H1 (cell line): ENCODE results near the gene ANKH.

Experiments used
- CBX8 ChIP-seq: fragments of 300-800, 300-1000 bp; sonication (generic); IDR thresholded peaks from 2 replicates; pipeline ENCODE4 v1.7.1; 2016; ENCODE audit warnings: low read depth, low read length, borderline replicate concordance
- CHD1 ChIP-seq: IDR thresholded peaks from 2 replicates; pipeline ENCODE4 v1.6.1; 2012; ENCODE audit warnings: low read depth, low read length, improper control_type of control experiment
- CTCF ChIP-seq, 3 experiments: IDR thresholded peaks; 1 replicate in 2 of 3; 2 replicates in 1 of 3; pipeline versions ENCODE4 v1.5.1 to v1.6.1; 2011; ENCODE audit warnings: low read length in 3 of 3, mild to moderate bottlenecking in 3 of 3, inconsistent platforms in 2 of 3, low read depth in 1 of 3, moderate library complexity in 1 of 3; ENCODE audit not compliant: insufficient read depth in 1 of 3; ENCODE audit errors: control extremely low read depth in 1 of 3
- GTF2F1 ChIP-seq: IDR thresholded peaks from 2 replicates; pipeline ENCODE4 v1.6.1; 2012; ENCODE audit warnings: low read depth, low read length, improper control_type of control experiment, borderline replicate concordance
- HDAC2 ChIP-seq, 2 experiments: fragments of 300-600 bp in 1 of 2; sonication (generic) in 1 of 2; IDR thresholded peaks; 2 replicates each; pipeline ENCODE4 v1.6.1; 2011 to 2012; ENCODE audit warnings: low read depth in 2 of 2, low read length in 2 of 2, mild to moderate bottlenecking in 2 of 2, moderate library complexity in 2 of 2, borderline replicate concordance in 1 of 2, inconsistent platforms in 1 of 2
- JUND ChIP-seq: IDR thresholded peaks from 2 replicates; pipeline ENCODE4 v1.6.1; 2011; ENCODE audit warnings: mild to moderate bottlenecking, improper control_type of control experiment, low read length
- KDM4A ChIP-seq: IDR thresholded peaks from one replicate; pipeline ENCODE4 v1.7.1; 2012; ENCODE audit warnings: low read depth, mild to moderate bottlenecking, moderate library complexity, low read length, inconsistent platforms; ENCODE audit not compliant: severe bottlenecking
- MAFK ChIP-seq: IDR thresholded peaks from 2 replicates; pipeline ENCODE4 v1.6.1; 2012; ENCODE audit warnings: low read depth, mild to moderate bottlenecking, improper control_type of control experiment, low read length
- POLR2A ChIP-seq, 2 experiments: IDR thresholded peaks; 1 replicate in 1 of 2; 2 replicates in 1 of 2; pipeline ENCODE4 v1.6.1; 2011; ENCODE audit warnings: low read depth in 2 of 2, low read length in 2 of 2, mild to moderate bottlenecking in 2 of 2; ENCODE audit errors: control extremely low read depth in 1 of 2
- SIN3A ChIP-seq, 2 experiments: IDR thresholded peaks in 1 of 2; conservative IDR thresholded peaks in 1 of 2; 2 replicates each; pipeline ENCODE4 v1.6.1; 2011 to 2012; ENCODE audit warnings: low read length in 2 of 2, improper control_type of control experiment in 1 of 2, low read depth in 1 of 2, mild to moderate bottlenecking in 1 of 2
- SRF ChIP-seq: IDR thresholded peaks from 2 replicates; pipeline ENCODE4 v1.6.1; 2011; ENCODE audit warnings: mild to moderate bottlenecking, low read depth, low read length, moderate library complexity
- ZNF274 ChIP-seq: IDR thresholded peaks from 2 replicates; pipeline ENCODE4 v1.7.0; 2012; ENCODE audit warnings: low read length, borderline replicate concordance; ENCODE audit errors: extremely low read depth

GRCh38 chr5:14724633-14725032 lies 146.9 kb downstream of the ANKH start:
- no peak for TF ChIP-seq CHD1
- TF ChIP-seq JUND = no peak
- TF ChIP-seq CTCF (IDR thresholded peaks at IDR 0.05; ENCODE audit: control extremely low read depth in 1 of 3, insufficient read depth in 1 of 3, low read depth in 1 of 3, low read length in 3 of 3) = no peak
- no peak for TF ChIP-seq HDAC2 (IDR thresholded peaks at IDR 0.05; ENCODE audit: borderline replicate concordance in 1 of 2, low read depth in 2 of 2, low read length in 2 of 2)
- TF ChIP-seq CBX8 = no peak
- TF ChIP-seq KDM4A = no peak
- TF ChIP-seq SRF = no peak
- TF ChIP-seq ZNF274 = no peak
- TF ChIP-seq GTF2F1 = no peak
- TF ChIP-seq MAFK = no peak
- TF ChIP-seq SIN3A (conservative IDR thresholded peaks at IDR 0.05 in 1 of 2, IDR thresholded peaks at IDR 0.05 in 1 of 2; ENCODE audit: low read depth in 1 of 2, low read length in 2 of 2) = no peak
- no peak for TF ChIP-seq POLR2A (IDR thresholded peaks at IDR 0.05; ENCODE audit: control extremely low read depth in 1 of 2, low read depth in 2 of 2, low read length in 2 of 2)
